AG09309 (cell line): ENCODE measurements around the gene COL12A1.

ENCODE experiments used
- DNase-seq: peaks from one replicate; pipeline ENCODE4 v3.0.0-alpha.2; 2010; ENCODE audit warnings: low read depth
- H3K4me3 ChIP-seq: 2 replicates; pipeline ENCODE4 v1.5.1; 2011; ENCODE audit warnings: mild to moderate bottlenecking, low read depth, low read length, moderate library complexity; ENCODE audit not compliant: control insufficient read depth
- CTCF ChIP-seq: IDR thresholded peaks from 2 replicates; pipeline ENCODE4 v1.5.1; 2011; ENCODE audit warnings: mild to moderate bottlenecking, low read depth, low read length, inconsistent platforms; ENCODE audit not compliant: insufficient read depth, control insufficient read depth; ENCODE audit errors: missing control alignments

The COL12A1 gene

GRCh38 chr6:75109022-75109421 is 96.8 kb downstream of the COL12A1 start:
- no peak for TF ChIP-seq CTCF
- H3K4me3 ChIP-seq, result no peak overlapping the region
- no peak for DNase-seq

- TF ChIP-seq CTCF, result no peak
- no peak for DNase-seq
- H3K4me3 ChIP-seq, result no peak overlapping the region
Observed at GRCh38 chr6:75108333-75108974, 97.4 kb downstream of the COL12A1 start.

- DNase-seq, result no peak
- no peak for TF ChIP-seq CTCF
- H3K4me3 ChIP-seq, result no peak overlapping the region
Observed at GRCh38 chr6:75107913-75108312, 97.9 kb downstream of the COL12A1 start.

- no peak overlapping the region for H3K4me3 ChIP-seq
- no peak for TF ChIP-seq CTCF
- DNase-seq, result no peak
Observed at GRCh38 chr6:75106426-75106825, 99.4 kb downstream of the COL12A1 start.

GRCh38 chr6:75103431-75103830 is 102.4 kb downstream of the COL12A1 start:
- no peak for TF ChIP-seq CTCF
- H3K4me3 ChIP-seq, result no peak overlapping the region
- no peak for DNase-seq

GRCh38 chr6:75102301-75102700 is 103.6 kb downstream of the COL12A1 start:
- DNase-seq, result no peak
- no peak overlapping the region for H3K4me3 ChIP-seq
- no peak for TF ChIP-seq CTCF
